B cell (primary cell): Measurements from ENCODE around the gene KRTAP4-7. TPM values are rescaled to one million over a fixed set of nuclear protein-coding genes. Genes with fewer than 3 reads are reported as not detected.
"Not testable (repeated sequence)": the region's sequence is repeated elsewhere in the genome, so short reads cannot be mapped to it uniquely, and the experiment has no call there.

Experiments used
- ATAC-seq: fragments of 200-7000 bp; cut with Tn5 transposase; one replicate; pipeline ENCODE4 v1.10.0; 2021; ENCODE audit warnings: low read depth, mild to moderate bottlenecking, moderate number of reproducible peaks, moderate library complexity
- CTCF ChIA-PET: fragments of 350-600 bp; sonication (Branson Sonifier 250); formaldehyde crosslinking; loops from one replicate; lab custom pipeline; 2021; ENCODE audit warnings: antibody characterized with exemption, inconsistent platforms; lab: Charles Lee
- POLR2A ChIA-PET: fragments of 350-600 bp; sonication (Branson Sonifier 250); formaldehyde crosslinking; loops from one replicate; lab custom pipeline; 2021; ENCODE audit warnings: antibody characterized with exemption; lab: Charles Lee
- DNase-seq: peaks from one replicate; pipeline ENCODE4 v3.0.0; 2013
- H2AFZ ChIP-seq: 2 replicates; pipeline ENCODE4 v1.6.1; 2012; ENCODE audit warnings: mild to moderate bottlenecking, low read depth, low read length; ENCODE audit not compliant: insufficient read depth, poor library complexity, severe bottlenecking
- H3K27ac ChIP-seq, 2 donors: 1 replicate in 1 of 2; 2 replicates in 1 of 2; pipeline ENCODE4 v1.5.1; 2012 to 2013; ENCODE audit warnings: low read length in 2 of 2, mild to moderate bottlenecking in 2 of 2, moderate library complexity in 1 of 2
- H3K27me3 ChIP-seq, 4 experiments: fragments of 200-600 bp in 1 of 4; sonication (generic) in 1 of 4; replicated peaks in 1 of 4; 1 replicate in 2 of 4; 2 replicates in 2 of 4; pipeline versions ENCODE4 v1.6.1 to v1.7.0; 2013 to 2016; ENCODE audit warnings: low read length in 3 of 4, mild to moderate bottlenecking in 2 of 4, mixed read lengths in 1 of 4, moderate library complexity in 1 of 4; ENCODE audit not compliant: insufficient read depth in 4 of 4, control insufficient read depth in 3 of 4; ENCODE audit errors: control extremely low read depth in 1 of 4
- H3K36me3 ChIP-seq, 2 experiments: replicated peaks in 1 of 2; 1 replicate in 1 of 2; 2 replicates in 1 of 2; pipeline versions ENCODE4 v1.6.1 to v1.7.1; 2013; ENCODE audit warnings: low read length in 1 of 2; ENCODE audit not compliant: insufficient read depth in 2 of 2, control insufficient read depth in 1 of 2; ENCODE audit errors: control extremely low read depth in 1 of 2, extremely low read depth in 1 of 2
- H3K4me1 ChIP-seq, 2 donors: fragments of 200-600 bp in 1 of 2; sonication (generic) in 1 of 2; 1 replicate in 1 of 2; 2 replicates in 1 of 2; pipeline versions ENCODE4 v1.5.1 to v1.6.1; 2013 to 2017; ENCODE audit warnings: low read length in 2 of 2; ENCODE audit not compliant: control insufficient read depth in 2 of 2, insufficient read depth in 2 of 2
- H3K4me2 ChIP-seq: replicated peaks from 2 replicates; pipeline ENCODE3; 2012; ENCODE audit warnings: mild to moderate bottlenecking, low read depth, low read length; ENCODE audit not compliant: poor library complexity, severe bottlenecking
- H3K4me3 ChIP-seq, 5 experiments: fragments of 200-600 bp in 1 of 5; sonication (generic) in 1 of 5; 1 replicate in 3 of 5; 2 replicates in 2 of 5; pipeline versions ENCODE4 v1.5.1 to v1.7.0; 2011 to 2016; ENCODE audit warnings: low read length in 4 of 5, mild to moderate bottlenecking in 4 of 5, low read depth in 2 of 5, control low read depth in 1 of 5, moderate library complexity in 1 of 5; ENCODE audit not compliant: insufficient read depth in 1 of 5; ENCODE audit errors: control extremely low read depth in 1 of 5, extremely low read depth in 1 of 5
- H3K79me2 ChIP-seq: fragments of 200-600 bp; sonication (generic); one replicate; pipeline ENCODE4 v1.6.0; 2016; ENCODE audit warnings: low read length; ENCODE audit not compliant: control insufficient read depth, insufficient read depth
- H3K9ac ChIP-seq: fragments of 200-600 bp; sonication (generic); 2 replicates; pipeline ENCODE4 v1.6.1; 2017; ENCODE audit warnings: mild to moderate bottlenecking, low read length, moderate library complexity
- H3K9me3 ChIP-seq, 3 donors: one replicate each; pipeline versions ENCODE4 v1.6.1 to v1.7.1; 2013; ENCODE audit warnings: low read length in 2 of 3; ENCODE audit not compliant: control insufficient read depth in 2 of 3, insufficient read depth in 1 of 3; ENCODE audit errors: control extremely low read depth in 1 of 3
- H4K20me1 ChIP-seq: 2 replicates; pipeline ENCODE4 v1.6.0; 2012; ENCODE audit warnings: mild to moderate bottlenecking, low read length; ENCODE audit not compliant: insufficient read depth, control insufficient read depth, poor library complexity, severe bottlenecking
- H3K27ac Mint-ChIP-seq: one replicate; pipeline ENCODE4 v1.8.0; 2021; ENCODE audit warnings: mixed read lengths
- H3K27me3 Mint-ChIP-seq: one replicate; pipeline ENCODE4 v1.8.0; 2021; ENCODE audit warnings: mixed read lengths
- H3K4me1 Mint-ChIP-seq: one replicate; pipeline ENCODE4 v1.8.0; 2021; ENCODE audit warnings: mixed read lengths
- H3K4me3 Mint-ChIP-seq: one replicate; pipeline ENCODE4 v1.8.0; 2021; ENCODE audit warnings: mixed read lengths
- H3K9me3 Mint-ChIP-seq: one replicate; pipeline ENCODE4 v1.8.0; 2022; ENCODE audit warnings: mixed read lengths; ENCODE audit not compliant: insufficient read depth
- CTCF ChIP-seq: fragments of 200-600 bp; IDR thresholded peaks from one replicate; pipeline ENCODE4 v1.8.0; 2022; ENCODE audit warnings: antibody characterized with exemption, mild to moderate bottlenecking
- EZH2 ChIP-seq: IDR thresholded peaks from 2 replicates; pipeline ENCODE4 v1.6.1; 2012; ENCODE audit warnings: borderline replicate concordance, low read depth, mild to moderate bottlenecking, moderate library complexity, low read length; ENCODE audit not compliant: insufficient read depth, poor library complexity, severe bottlenecking
- WGBS: methylation state at CpG from one replicate; pipeline ENCODE4 v1.1.5; 2013; ENCODE audit warnings: missing lambda C conversion rate; ENCODE audit not compliant: insufficient coverage; 5-methylcytosine and 5-hydroxymethylcytosine counted together
- intact Hi-C: fragments of 100-400 bp; cut with micrococcal nuclease; formaldehyde crosslinking; loops from one replicate; pipeline ENCODE4 v1.10.0; 2022
- polyA plus RNA-seq: library from polyadenylated mRNA; depleted of rRNA; stranded (reverse); fragments of >200 nt; gene quantifications from 2 replicates; pipeline ENCODE4 v1.2.3, GENCODE V29; 2012
- total RNA-seq, 2 donors: library from RNA; stranded (reverse); fragments of 120-200 nt in 1 of 2; gene quantifications; 1 replicate in 1 of 2; 2 replicates in 1 of 2; pipeline versions ENCODE4 v1.2.3 to v1.2.4, GENCODE V29; 2013 to 2022

Gene KRTAP4-7
- total and polyA plus RNA-seq, 2 donors (not counting 1 experiment from before 2014, with no cell fraction given): not detected

- H3K4me2 ChIP-seq: no peak overlapping the region
- intact Hi-C loops: loop anchor here (5.0 kb wide), 1 partner anchor 186 kb away; the partner anchor contains the start of gene KRTAP16-1
- Mint-ChIP-seq H3K4me1 (peaks cover 30% of the 10 kb centered on the region), H3K4me3 (no peak overlapping the region), H3K9me3 (no peaks in the 10 kb centered on the region), H3K27me3 (peaks cover 13% of the 10 kb centered on the region), H3K27ac (no peak overlapping the region)
- WGBS: 100% methylated on average over 1 of the region's 2 CpGs
- H3K9ac ChIP-seq: no peak overlapping the region
- POLR2A ChIA-PET: no interaction called here
- H2AFZ ChIP-seq: no peak overlapping the region
- no peak overlapping the region for H3K4me3 ChIP-seq
- no peak overlapping the region for H3K27ac ChIP-seq
- no peak for TF ChIP-seq EZH2
- no peak for TF ChIP-seq CTCF
- peaks cover 0 to 5% (median 3%) of the 10 kb centered on the region in 3 donors for H3K9me3 ChIP-seq
- no peaks in the 10 kb centered on the region for H3K36me3 ChIP-seq
- no peaks in the 10 kb centered on the region for H3K27me3 ChIP-seq
- ATAC-seq (no peak), DNase-seq (no peak)
- CTCF ChIA-PET: no interaction called here
- peaks cover 56 to 63% of the 10 kb centered on the region in 2 donors for H3K4me1 ChIP-seq
- no peaks in the 10 kb centered on the region for H4K20me1 ChIP-seq
- H3K79me2 ChIP-seq: no peaks in the 10 kb centered on the region
These were observed 37.8 kb downstream of the KRTAP4-7 start for GRCh38 chr17:41121742-41122141.

- Histone ChIP-seq H3K4me3 (peak overlapping the region in 1 of 5 experiments; percentile 13), H3K27ac (peak overlapping the region in 1 of 2 donors; percentile 25), H3K4me1 (peaks cover 43 to 46% of the 10 kb centered on the region in 2 donors), H3K4me2 (peak overlapping the region; percentile 3)
- H3K36me3 ChIP-seq, DNase-seq, H3K9me3 ChIP-seq, H2AFZ ChIP-seq, H3K27me3 ChIP-seq, POLR2A ChIA-PET, H4K20me1 ChIP-seq, ATAC-seq, H3K9ac ChIP-seq, H3K9me3 Mint-ChIP-seq, H3K79me2 ChIP-seq, H3K27ac Mint-ChIP-seq, CTCF ChIA-PET: not testable (repeated sequence)
- Mint-ChIP-seq H3K4me1 (peaks cover 22% of the 10 kb centered on the region), H3K4me3 (peak overlapping the region; percentile 24), H3K27me3 (peaks cover 13% of the 10 kb centered on the region)
- intact Hi-C loops: loop anchor here (5.0 kb wide), 1 partner anchor 184 kb away; the partner anchor contains the start of gene KRTAP16-1
- WGBS: 77% methylated on average over 12 of the region's 12 CpGs
These were observed 39.5 kb downstream of the KRTAP4-7 start for GRCh38 chr17:41123292-41123990.

GRCh38 chr17:41123991-41124371, 40.0 kb downstream of the KRTAP4-7 start, which contains the start of gene KRTAP4-12:
TSS of gene KRTAP4-12 (minus strand) at chr17:41124182. CDS start at chr17:41124122, 60 bp downstream.
- CTCF ChIA-PET, H3K36me3 ChIP-seq, DNase-seq, H4K20me1 ChIP-seq, H3K9me3 ChIP-seq, ATAC-seq, H3K9me3 Mint-ChIP-seq, H3K79me2 ChIP-seq, H3K27me3 ChIP-seq, H3K9ac ChIP-seq, H2AFZ ChIP-seq, POLR2A ChIA-PET, H3K27ac Mint-ChIP-seq: not testable (repeated sequence)
- intact Hi-C loops: loop anchor here (5.0 kb wide), 1 partner anchor 183 kb away; the partner anchor contains the start of gene KRTAP16-1
- Mint-ChIP-seq H3K4me3 (peak within 1 kb of the TSS; percentile 24), H3K27me3 (peaks cover 13% of the 10 kb centered on the region), H3K4me1 (peaks cover 18% of the 10 kb centered on the region)
- Histone ChIP-seq H3K4me2 (peak within 1 kb of the TSS; percentile 3), H3K4me3 (peak within 1 kb of the TSS in 1 of 5 experiments; percentile 13), H3K27ac (peak within 1 kb of the TSS in 1 of 2 donors; percentile 25), H3K4me1 (peaks cover 37 to 41% of the 10 kb centered on the region in 2 donors)
- 90% methylated on average over 2 of the region's 3 CpGs for WGBS
